ENCODE results near the gene FHL3. TPM values are rescaled to one million over a fixed set of nuclear protein-coding genes. Genes with fewer than 3 reads are reported as not detected.
"Not testable (repeated sequence)": the region's sequence is repeated elsewhere in the genome, so short reads cannot be mapped to it uniquely, and the experiment has no call there.

Gene FHL3
- total RNA-seq, 1 experiment from 2014 or later = 23.4 TPM

DNA sequence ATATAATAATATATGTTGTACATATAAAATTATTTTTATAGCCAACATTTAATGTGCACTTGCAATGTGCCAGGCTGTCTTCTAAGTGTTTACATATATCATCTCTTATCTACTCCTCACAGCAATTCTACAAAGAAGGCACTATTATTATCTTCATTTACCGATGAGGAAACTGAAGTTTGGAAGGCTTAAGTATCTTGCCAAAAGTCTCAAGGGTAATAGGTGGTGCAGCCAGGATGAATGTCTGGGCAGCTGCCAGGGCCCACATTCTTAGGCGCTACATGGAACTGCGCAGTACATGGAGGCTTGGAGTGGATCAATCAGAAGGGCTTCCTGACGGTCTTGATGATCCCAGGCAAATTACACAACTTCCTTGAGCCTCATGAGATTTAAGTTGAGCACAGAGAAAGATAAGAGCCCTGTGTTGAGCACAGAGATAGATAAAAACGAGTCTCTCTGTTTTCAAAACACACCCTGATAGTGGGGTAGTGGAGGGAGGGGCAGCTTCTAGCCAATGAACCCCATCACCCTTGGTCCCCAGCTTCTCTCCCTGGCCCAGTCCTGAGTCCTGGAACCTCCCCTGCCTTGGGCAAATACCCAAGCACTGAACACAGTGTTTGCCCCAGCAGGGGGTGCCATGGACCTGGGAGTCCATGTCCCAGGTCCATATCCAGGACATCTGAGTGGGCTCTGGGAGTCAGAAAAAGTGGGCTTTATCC, 32.1 kb upstream of the FHL3 start:
- no peaks in the 10 kb centered on the region for H3K27me3 ChIP-seq (ENCODE audit: control insufficient read depth, insufficient read depth, low read length)
- ATAC-seq = no peak
- H3K4me3 ChIP-seq (ENCODE audit: low read depth in 2 of 2, low read length in 2 of 2) = no peak overlapping the region
- intact Hi-C loops (cut with micrococcal nuclease; ENCODE audit: unreplicated experiment) = no loop called here
- H3K36me3 ChIP-seq (ENCODE audit: control insufficient read depth, insufficient read depth, low read length) = no peaks in the 10 kb centered on the region
- in situ Hi-C loops (cut with HindIII; ENCODE audit: low pct_unique_long_range_greater_than_20kb, low sequenced_read_pairs) = no loop called here
- DNase-seq (ENCODE audit: low read depth, low spot score) = no peak
- POLR2A ChIA-PET = no interaction called here
- CTCF ChIA-PET = interaction anchor here (0.6 kb wide), 1 partner anchor 578 kb away, joined by 3 read pairs; no protein-coding TSS in a partner anchor
- no peaks in the 10 kb centered on the region for H3K4me1 ChIP-seq (ENCODE audit: control insufficient read depth, insufficient read depth, low read length)
- no peak for TF ChIP-seq SIN3A (IDR thresholded peaks at IDR 0.05; ENCODE audit: borderline replicate concordance, insufficient read depth, low read depth, low read length)
- no peak for TF ChIP-seq POLR2AphosphoS5 (IDR thresholded peaks at IDR 0.05; ENCODE audit: low read depth, low read length)
- no peak for TF ChIP-seq TCF7L2 (IDR thresholded peaks at IDR 0.05; ENCODE audit: low read depth, low read length)
- TF ChIP-seq, protein P1, sequence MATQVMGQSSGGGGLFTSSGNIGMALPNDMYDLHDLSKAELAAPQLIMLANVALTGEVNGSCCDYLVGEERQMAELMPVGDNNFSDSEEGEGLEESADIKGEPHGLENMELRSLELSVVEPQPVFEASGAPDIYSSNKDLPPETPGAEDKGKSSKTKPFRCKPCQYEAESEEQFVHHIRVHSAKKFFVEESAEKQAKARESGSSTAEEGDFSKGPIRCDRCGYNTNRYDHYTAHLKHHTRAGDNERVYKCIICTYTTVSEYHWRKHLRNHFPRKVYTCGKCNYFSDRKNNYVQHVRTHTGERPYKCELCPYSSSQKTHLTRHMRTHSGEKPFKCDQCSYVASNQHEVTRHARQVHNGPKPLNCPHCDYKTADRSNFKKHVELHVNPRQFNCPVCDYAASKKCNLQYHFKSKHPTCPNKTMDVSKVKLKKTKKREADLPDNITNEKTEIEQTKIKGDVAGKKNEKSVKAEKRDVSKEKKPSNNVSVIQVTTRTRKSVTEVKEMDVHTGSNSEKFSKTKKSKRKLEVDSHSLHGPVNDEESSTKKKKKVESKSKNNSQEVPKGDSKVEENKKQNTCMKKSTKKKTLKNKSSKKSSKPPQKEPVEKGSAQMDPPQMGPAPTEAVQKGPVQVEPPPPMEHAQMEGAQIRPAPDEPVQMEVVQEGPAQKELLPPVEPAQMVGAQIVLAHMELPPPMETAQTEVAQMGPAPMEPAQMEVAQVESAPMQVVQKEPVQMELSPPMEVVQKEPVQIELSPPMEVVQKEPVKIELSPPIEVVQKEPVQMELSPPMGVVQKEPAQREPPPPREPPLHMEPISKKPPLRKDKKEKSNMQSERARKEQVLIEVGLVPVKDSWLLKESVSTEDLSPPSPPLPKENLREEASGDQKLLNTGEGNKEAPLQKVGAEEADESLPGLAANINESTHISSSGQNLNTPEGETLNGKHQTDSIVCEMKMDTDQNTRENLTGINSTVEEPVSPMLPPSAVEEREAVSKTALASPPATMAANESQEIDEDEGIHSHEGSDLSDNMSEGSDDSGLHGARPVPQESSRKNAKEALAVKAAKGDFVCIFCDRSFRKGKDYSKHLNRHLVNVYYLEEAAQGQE (IDR thresholded peaks at IDR 0.05; ENCODE audit: insufficient read depth in 1 of 2, low read depth in 2 of 2, low read length in 1 of 2) = no peak
- no peak; the same call in 1 of the 2 replicates for TF ChIP-seq CTCF (IDR thresholded peaks at IDR 0.05)
- H3K9me3 ChIP-seq (ENCODE audit: control insufficient read depth, insufficient read depth, low read depth, low read length) = no peaks in the 10 kb centered on the region
- no TSS peak for BruUV-seq (replicated peaks)
- no peak overlapping the region for H3K27ac ChIP-seq (ENCODE audit: low read length)

DNA sequence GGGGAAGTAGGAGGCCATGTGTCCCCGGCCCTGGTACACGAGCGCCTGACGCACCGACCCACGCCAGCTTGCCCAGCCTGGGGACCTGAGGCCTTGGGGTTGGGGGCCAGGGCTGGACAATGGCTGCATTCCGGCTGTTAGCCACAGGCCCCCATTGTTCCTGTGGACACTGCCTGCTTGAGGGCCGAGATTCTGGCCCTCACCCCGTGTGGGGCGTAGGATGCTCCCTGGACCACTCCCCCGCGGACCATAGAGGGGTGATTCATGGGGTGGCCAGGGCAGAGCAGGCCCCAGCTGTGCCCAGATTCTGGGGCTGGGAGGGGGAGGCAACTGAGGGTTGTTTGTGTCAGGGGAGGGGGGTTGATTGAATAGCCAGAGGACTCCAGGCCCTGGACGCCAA, 29.6 kb upstream of the FHL3 start:
- H3K9me3 ChIP-seq (ENCODE audit: control insufficient read depth, insufficient read depth, low read depth, low read length) = no peaks in the 10 kb centered on the region
- TF ChIP-seq POLR2AphosphoS5 (IDR thresholded peaks at IDR 0.05; ENCODE audit: low read depth, low read length) (no peak), CTCF (IDR thresholded peaks at IDR 0.05) (no peak), TCF7L2 (IDR thresholded peaks at IDR 0.05; ENCODE audit: low read depth, low read length) (no peak), SIN3A (IDR thresholded peaks at IDR 0.05; ENCODE audit: borderline replicate concordance, insufficient read depth, low read depth, low read length) (no peak)
- TF ChIP-seq, protein P1 (IDR thresholded peaks at IDR 0.05; ENCODE audit: insufficient read depth in 1 of 2, low read depth in 2 of 2, low read length in 1 of 2) = no peak
- no peaks in the 10 kb centered on the region for H3K27me3 ChIP-seq (ENCODE audit: control insufficient read depth, insufficient read depth, low read length)
- POLR2A ChIA-PET = no interaction called here
- DNase-seq (ENCODE audit: low read depth, low spot score) (no peak), ATAC-seq (no peak)
- H3K4me3 ChIP-seq (ENCODE audit: low read depth in 2 of 2, low read length in 2 of 2) = no peak overlapping the region
- in situ Hi-C loops (cut with HindIII; ENCODE audit: low pct_unique_long_range_greater_than_20kb, low sequenced_read_pairs) (no loop called here), intact Hi-C loops (cut with micrococcal nuclease; ENCODE audit: unreplicated experiment) (no loop called here)
- H3K4me1 ChIP-seq (ENCODE audit: control insufficient read depth, insufficient read depth, low read length) = peaks cover 10% of the 10 kb centered on the region
- H3K36me3 ChIP-seq (ENCODE audit: control insufficient read depth, insufficient read depth, low read length) = no peaks in the 10 kb centered on the region
- no peak overlapping the region for H3K27ac ChIP-seq (ENCODE audit: low read length)
- CTCF ChIA-PET = no interaction called here
- BruUV-seq (replicated peaks) = no TSS peak

DNA sequence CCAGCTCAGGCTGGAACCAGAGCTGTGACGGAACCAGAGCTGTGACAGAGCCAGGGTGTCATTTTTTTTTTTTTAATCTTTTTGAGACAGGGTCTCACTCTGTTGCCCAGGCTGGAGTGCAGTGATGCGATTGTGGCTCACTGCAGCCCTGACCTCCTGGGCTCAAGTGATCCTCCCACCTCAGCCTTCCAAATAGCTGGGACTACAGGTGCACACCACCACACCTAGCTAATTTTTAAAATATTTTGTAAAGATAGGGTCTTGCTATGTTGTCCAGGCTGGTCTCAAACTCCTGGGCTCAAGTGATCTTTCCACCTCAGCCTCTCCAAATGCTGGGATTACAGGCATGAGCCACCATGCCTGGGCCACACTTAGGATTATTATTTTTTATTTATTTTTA, 27.7 kb upstream of the FHL3 start:
- H3K4me3 ChIP-seq (ENCODE audit: low read depth in 2 of 2, low read length in 2 of 2); POLR2A ChIA-PET; in situ Hi-C loops (cut with HindIII; ENCODE audit: low pct_unique_long_range_greater_than_20kb, low sequenced_read_pairs); H3K9me3 ChIP-seq (ENCODE audit: control insufficient read depth, insufficient read depth, low read depth, low read length); CTCF ChIA-PET; H3K36me3 ChIP-seq (ENCODE audit: control insufficient read depth, insufficient read depth, low read length); intact Hi-C loops (cut with micrococcal nuclease; ENCODE audit: unreplicated experiment); H3K27me3 ChIP-seq (ENCODE audit: control insufficient read depth, insufficient read depth, low read length); ATAC-seq; H3K27ac ChIP-seq (ENCODE audit: low read length); DNase-seq (ENCODE audit: low read depth, low spot score); BruUV-seq (replicated peaks): not testable (repeated sequence)
- peaks cover 20% of the 10 kb centered on the region for H3K4me1 ChIP-seq (ENCODE audit: control insufficient read depth, insufficient read depth, low read length)
